Neural cell (in vitro differentiated cells): Measurements from ENCODE around the gene SNRNP25. TPM values are rescaled to one million over a fixed set of nuclear protein-coding genes. Genes with fewer than 3 reads are reported as not detected.

Experiments used
- H2AFZ ChIP-seq: fragments of 200-600, 300-800 bp; sonication (generic), shearing (Covaris generic); 2 replicates; pipeline ENCODE4 v1.6.0; 2014; ENCODE audit warnings: low read depth, mild to moderate bottlenecking, antibody characterized with exemption, low read length, moderate library complexity
- H3F3A ChIP-seq: fragments of 200-600 bp; shearing (Covaris generic); 2 replicates; pipeline ENCODE4 v1.6.1; 2016; ENCODE audit warnings: mild to moderate bottlenecking, moderate library complexity, mixed read lengths, antibody characterized with exemption, low read length; ENCODE audit not compliant: insufficient read depth, poor library complexity, severe bottlenecking
- H3K27ac ChIP-seq: fragments of 200-600, 300-800 bp; sonication (generic), shearing (Covaris generic); 2 replicates; pipeline ENCODE4 v1.5.1; 2014; ENCODE audit warnings: mild to moderate bottlenecking, low read length, moderate library complexity
- H3K27me3 ChIP-seq: fragments of 300-800, 200-600 bp; sonication (generic), shearing (Covaris generic); 2 replicates; pipeline ENCODE4 v1.6.0; 2014; ENCODE audit warnings: mild to moderate bottlenecking, low read depth, low read length, moderate library complexity; ENCODE audit not compliant: insufficient read depth
- H3K36me3 ChIP-seq: fragments of 300-800, 200-600 bp; sonication (generic), shearing (Covaris generic); 2 replicates; pipeline ENCODE4 v1.5.1; 2014; ENCODE audit warnings: mild to moderate bottlenecking, antibody characterized with exemption, low read length, moderate library complexity; ENCODE audit not compliant: insufficient read depth
- H3K4me2 ChIP-seq: fragments of 300-800, 200-600 bp; sonication (generic), shearing (Covaris generic); 2 replicates; pipeline ENCODE4 v1.6.0; 2014; ENCODE audit warnings: mild to moderate bottlenecking, low read length
- H3K4me3 ChIP-seq: fragments of 300-800, 200-600 bp; sonication (generic), shearing (Covaris generic); 2 replicates; pipeline ENCODE4 v1.5.1; 2014; ENCODE audit warnings: mild to moderate bottlenecking, low read length, moderate library complexity
- H3K79me2 ChIP-seq: fragments of 200-600 bp; shearing (Covaris generic); replicated peaks from 2 replicates; pipeline ENCODE4 v1.6.0; 2014; ENCODE audit warnings: mild to moderate bottlenecking, low read length, moderate library complexity; ENCODE audit not compliant: insufficient read depth
- H3K9ac ChIP-seq: fragments of 300-800, 200-600 bp; sonication (generic), shearing (Covaris generic); 2 replicates; pipeline ENCODE4 v1.6.1; 2016; ENCODE audit warnings: mild to moderate bottlenecking, low read length, mixed read lengths
- H3K9me2 ChIP-seq: fragments of 200-600 bp; shearing (Covaris generic); 2 replicates; pipeline ENCODE4 v1.6.1; 2016; ENCODE audit warnings: mild to moderate bottlenecking, low read length, mixed read lengths; ENCODE audit not compliant: insufficient read depth
- H3K9me3 ChIP-seq: fragments of 200-600, 300-800 bp; sonication (generic), shearing (Covaris generic); 2 replicates; pipeline ENCODE4 v1.6.1; 2016; ENCODE audit warnings: mild to moderate bottlenecking, mixed run types, low read length, moderate library complexity, mixed read lengths
- H4K20me1 ChIP-seq: fragments of 200-600 bp; shearing (Covaris generic); 2 replicates; pipeline ENCODE4 v1.6.1; 2016; ENCODE audit warnings: mild to moderate bottlenecking, mixed run types; ENCODE audit not compliant: insufficient read depth
- EP300 ChIP-seq: fragments of 450-650 bp; conservative IDR thresholded peaks from 2 replicates; pipeline ENCODE4 v1.6.1; 2014; ENCODE audit warnings: antibody characterized with exemption, mild to moderate bottlenecking, moderate library complexity; ENCODE audit not compliant: poor library complexity, severe bottlenecking
- EZH2 ChIP-seq: fragments of 200-600, 300-800 bp; shearing (Covaris generic), sonication (generic); IDR thresholded peaks from 2 replicates; pipeline ENCODE4 v1.6.1; 2014; ENCODE audit warnings: antibody characterized with exemption, low read length, borderline replicate concordance, mild to moderate bottlenecking; ENCODE audit not compliant: insufficient read depth, poor library complexity, severe bottlenecking
- MXI1 ChIP-seq: fragments of 450-650 bp; conservative IDR thresholded peaks from 2 replicates; pipeline ENCODE4 v1.6.1; 2014; ENCODE audit warnings: antibody characterized with exemption, mild to moderate bottlenecking; ENCODE audit not compliant: poor library complexity, severe bottlenecking
- POLR2AphosphoS5 ChIP-seq: IDR thresholded peaks from 2 replicates; pipeline ENCODE4 v1.6.1; 2012
- RAD21 ChIP-seq: fragments of 450-650 bp; conservative IDR thresholded peaks from 2 replicates; pipeline ENCODE4 v1.6.1; 2014; ENCODE audit warnings: antibody characterized with exemption, mild to moderate bottlenecking, moderate library complexity
- SMC3 ChIP-seq: fragments of 450-650 bp; conservative IDR thresholded peaks from 2 replicates; pipeline ENCODE4 v1.6.1; 2014; ENCODE audit warnings: antibody characterized with exemption, mild to moderate bottlenecking, moderate library complexity; ENCODE audit not compliant: poor library complexity
- TAF1 ChIP-seq: IDR thresholded peaks from 2 replicates; pipeline ENCODE4 v1.6.1; 2012; ENCODE audit warnings: low read depth
- polyA plus RNA-seq: library from polyadenylated mRNA; depleted of rRNA; stranded (reverse); fragments of >200 nt; gene quantifications from 2 replicates; pipeline ENCODE4 v1.2.3, GENCODE V29; 2014
- TF ChIP-seq, protein P1 (sequence below): fragments of 450-650 bp; IDR thresholded peaks from 2 replicates; pipeline ENCODE4 v1.5.1; 2014; ENCODE audit warnings: antibody characterized with exemption, mild to moderate bottlenecking, moderate library complexity; ENCODE audit not compliant: poor library complexity, severe bottlenecking
- TF ChIP-seq, protein P2 (sequence below): IDR thresholded peaks from 2 replicates; pipeline ENCODE4 v1.6.1; 2012; ENCODE audit warnings: borderline replicate concordance

Gene SNRNP25
- polyA plus RNA-seq, 1 donor from 2014 or later = 46.4 TPM

DNA sequence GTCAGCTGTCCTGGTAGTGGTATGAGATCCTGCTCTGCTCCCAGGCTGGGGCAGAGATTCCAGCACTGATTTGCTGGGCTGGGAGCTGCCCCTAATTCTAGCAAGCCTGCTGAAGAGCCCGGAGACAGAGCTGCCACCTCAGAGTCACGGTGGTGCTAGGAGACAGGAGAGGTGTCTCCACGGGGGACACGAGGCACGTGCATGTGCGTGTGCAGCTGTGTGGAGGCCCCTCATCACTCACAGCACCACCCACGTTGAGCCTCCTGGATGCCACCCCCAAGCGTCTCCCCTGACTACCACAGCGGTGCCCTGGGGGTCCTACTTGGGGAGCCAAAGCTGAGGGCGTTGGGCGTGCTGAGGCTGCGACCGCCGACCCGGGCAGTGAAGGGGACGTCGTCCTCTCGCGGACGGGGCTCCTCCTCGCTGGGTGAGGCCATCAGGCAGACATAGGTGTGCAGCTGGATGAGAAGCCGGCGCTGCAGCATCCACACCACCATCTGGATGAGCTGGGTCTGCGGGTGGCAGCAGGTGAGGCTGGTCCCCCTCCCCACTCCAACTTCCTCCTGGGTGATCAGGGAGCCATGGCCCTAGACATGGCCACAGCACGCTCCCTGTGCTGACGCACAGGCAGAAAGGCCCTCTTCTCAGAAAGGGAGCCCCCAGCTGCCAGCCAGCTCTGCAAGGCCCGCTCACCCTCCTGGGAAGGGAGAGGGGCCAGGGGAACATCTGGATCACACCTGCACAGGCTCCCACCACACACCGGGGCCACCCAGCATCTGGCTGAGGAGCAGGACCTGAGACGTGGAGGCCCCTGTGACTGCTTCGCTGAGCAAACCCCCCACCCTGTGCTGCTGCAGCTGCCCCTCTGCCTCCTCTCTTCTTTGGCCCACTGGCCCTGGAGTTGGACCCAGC is 36.0 kb downstream of the SNRNP25 start:
- Histone ChIP-seq H3K27ac (no peak overlapping the region), H3K9me2 (no peaks in the 10 kb centered on the region), H3F3A (no peaks in the 10 kb centered on the region), H3K79me2 (no peaks in the 10 kb centered on the region), H3K9ac (no peak overlapping the region), H3K9me3 (no peaks in the 10 kb centered on the region), H2AFZ (no peak overlapping the region), H3K4me2 (no peak overlapping the region), H4K20me1 (no peaks in the 10 kb centered on the region), H3K36me3 (peaks cover 7% of the 10 kb centered on the region), H3K4me3 (no peak overlapping the region), H3K27me3 (no peaks in the 10 kb centered on the region)
- no peak for TF ChIP-seq RAD21
- TF ChIP-seq EP300 = no peak
- TF ChIP-seq MXI1 = no peak
- TF ChIP-seq, protein P1, sequence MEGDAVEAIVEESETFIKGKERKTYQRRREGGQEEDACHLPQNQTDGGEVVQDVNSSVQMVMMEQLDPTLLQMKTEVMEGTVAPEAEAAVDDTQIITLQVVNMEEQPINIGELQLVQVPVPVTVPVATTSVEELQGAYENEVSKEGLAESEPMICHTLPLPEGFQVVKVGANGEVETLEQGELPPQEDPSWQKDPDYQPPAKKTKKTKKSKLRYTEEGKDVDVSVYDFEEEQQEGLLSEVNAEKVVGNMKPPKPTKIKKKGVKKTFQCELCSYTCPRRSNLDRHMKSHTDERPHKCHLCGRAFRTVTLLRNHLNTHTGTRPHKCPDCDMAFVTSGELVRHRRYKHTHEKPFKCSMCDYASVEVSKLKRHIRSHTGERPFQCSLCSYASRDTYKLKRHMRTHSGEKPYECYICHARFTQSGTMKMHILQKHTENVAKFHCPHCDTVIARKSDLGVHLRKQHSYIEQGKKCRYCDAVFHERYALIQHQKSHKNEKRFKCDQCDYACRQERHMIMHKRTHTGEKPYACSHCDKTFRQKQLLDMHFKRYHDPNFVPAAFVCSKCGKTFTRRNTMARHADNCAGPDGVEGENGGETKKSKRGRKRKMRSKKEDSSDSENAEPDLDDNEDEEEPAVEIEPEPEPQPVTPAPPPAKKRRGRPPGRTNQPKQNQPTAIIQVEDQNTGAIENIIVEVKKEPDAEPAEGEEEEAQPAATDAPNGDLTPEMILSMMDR = no peak
- no peak for TF ChIP-seq TAF1
- no peak for TF ChIP-seq POLR2AphosphoS5
- TF ChIP-seq SMC3 = no peak
- TF ChIP-seq EZH2 = no peak
- TF ChIP-seq, protein P2, sequence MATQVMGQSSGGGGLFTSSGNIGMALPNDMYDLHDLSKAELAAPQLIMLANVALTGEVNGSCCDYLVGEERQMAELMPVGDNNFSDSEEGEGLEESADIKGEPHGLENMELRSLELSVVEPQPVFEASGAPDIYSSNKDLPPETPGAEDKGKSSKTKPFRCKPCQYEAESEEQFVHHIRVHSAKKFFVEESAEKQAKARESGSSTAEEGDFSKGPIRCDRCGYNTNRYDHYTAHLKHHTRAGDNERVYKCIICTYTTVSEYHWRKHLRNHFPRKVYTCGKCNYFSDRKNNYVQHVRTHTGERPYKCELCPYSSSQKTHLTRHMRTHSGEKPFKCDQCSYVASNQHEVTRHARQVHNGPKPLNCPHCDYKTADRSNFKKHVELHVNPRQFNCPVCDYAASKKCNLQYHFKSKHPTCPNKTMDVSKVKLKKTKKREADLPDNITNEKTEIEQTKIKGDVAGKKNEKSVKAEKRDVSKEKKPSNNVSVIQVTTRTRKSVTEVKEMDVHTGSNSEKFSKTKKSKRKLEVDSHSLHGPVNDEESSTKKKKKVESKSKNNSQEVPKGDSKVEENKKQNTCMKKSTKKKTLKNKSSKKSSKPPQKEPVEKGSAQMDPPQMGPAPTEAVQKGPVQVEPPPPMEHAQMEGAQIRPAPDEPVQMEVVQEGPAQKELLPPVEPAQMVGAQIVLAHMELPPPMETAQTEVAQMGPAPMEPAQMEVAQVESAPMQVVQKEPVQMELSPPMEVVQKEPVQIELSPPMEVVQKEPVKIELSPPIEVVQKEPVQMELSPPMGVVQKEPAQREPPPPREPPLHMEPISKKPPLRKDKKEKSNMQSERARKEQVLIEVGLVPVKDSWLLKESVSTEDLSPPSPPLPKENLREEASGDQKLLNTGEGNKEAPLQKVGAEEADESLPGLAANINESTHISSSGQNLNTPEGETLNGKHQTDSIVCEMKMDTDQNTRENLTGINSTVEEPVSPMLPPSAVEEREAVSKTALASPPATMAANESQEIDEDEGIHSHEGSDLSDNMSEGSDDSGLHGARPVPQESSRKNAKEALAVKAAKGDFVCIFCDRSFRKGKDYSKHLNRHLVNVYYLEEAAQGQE = no peak

DNA sequence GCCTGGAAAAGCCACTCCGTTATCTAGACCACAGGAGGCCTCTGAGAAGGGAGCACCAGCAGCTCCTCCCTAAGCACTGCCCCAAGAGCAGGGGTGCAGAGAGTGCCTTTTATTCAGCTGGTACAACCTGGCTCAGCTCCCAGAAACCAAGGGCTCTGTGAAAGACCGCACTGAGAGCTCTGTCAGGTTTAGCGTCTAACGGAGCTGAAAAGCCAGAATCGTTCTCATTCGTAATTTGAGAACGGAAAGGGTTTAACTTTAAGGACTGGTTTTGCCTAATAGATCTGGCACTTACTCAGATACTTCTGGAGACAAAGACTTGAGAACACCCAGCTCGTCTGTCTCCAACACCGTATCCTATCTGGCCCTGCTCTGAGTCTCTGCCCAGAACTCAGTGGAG is 37.9 kb downstream of the SNRNP25 start:
- TF ChIP-seq EP300 = no peak
- no peak for TF ChIP-seq POLR2AphosphoS5
- TF ChIP-seq MXI1 = no peak
- TF ChIP-seq EZH2 = no peak
- TF ChIP-seq, protein P2 = no peak
- TF ChIP-seq, protein P1 = no peak
- TF ChIP-seq SMC3 = no peak
- TF ChIP-seq RAD21 = no peak
- Histone ChIP-seq H3K9me2 (no peaks in the 10 kb centered on the region), H4K20me1 (no peaks in the 10 kb centered on the region), H3F3A (no peaks in the 10 kb centered on the region), H3K36me3 (peaks cover under 1% of the 10 kb centered on the region), H3K9ac (no peak overlapping the region), H3K27me3 (no peaks in the 10 kb centered on the region), H3K79me2 (no peaks in the 10 kb centered on the region), H3K9me3 (no peaks in the 10 kb centered on the region), H3K4me3 (no peak overlapping the region), H2AFZ (no peak overlapping the region), H3K4me2 (no peak overlapping the region), H3K27ac (no peak overlapping the region)
